ENCODE data around the gene CLEC2D.
"Not testable (repeated sequence)": the region's sequence is repeated elsewhere in the genome, so short reads cannot be mapped to it uniquely, and the experiment has no call there.

The CLEC2D gene

DNA sequence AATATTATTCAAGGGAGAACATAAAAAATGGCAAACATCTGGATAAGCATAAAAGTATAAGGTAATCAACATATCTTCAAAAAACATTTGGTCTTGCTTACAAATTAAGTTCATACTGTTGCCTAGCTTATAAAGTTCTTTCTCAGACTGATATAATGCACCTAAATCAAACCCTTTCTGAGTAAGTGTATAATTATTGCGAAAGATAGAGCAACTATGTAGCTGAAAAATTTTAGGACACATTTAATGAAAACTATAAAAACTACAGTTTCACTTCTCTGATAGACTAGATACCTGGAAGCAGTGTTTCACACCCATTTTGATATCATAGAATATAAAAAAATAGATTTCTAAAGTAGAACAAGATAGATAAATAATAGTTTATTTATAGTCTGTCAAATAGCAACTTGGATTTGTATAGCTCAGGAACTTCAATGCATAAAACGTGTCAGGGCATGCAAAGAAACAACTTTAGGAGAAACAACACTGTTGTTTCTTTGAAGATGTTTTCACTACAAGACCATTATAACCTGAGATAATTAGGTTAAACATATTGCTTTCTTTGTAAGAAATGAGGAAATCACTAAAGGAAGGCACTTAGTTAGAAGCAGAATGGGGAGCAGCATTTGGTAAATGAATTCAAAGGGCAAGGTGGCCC, 55.8 kb downstream of the CLEC2D start:
- DNase-seq (ENCODE audit: low read depth in 1 of 2, low spot score in 1 of 2) = no peak

DNA sequence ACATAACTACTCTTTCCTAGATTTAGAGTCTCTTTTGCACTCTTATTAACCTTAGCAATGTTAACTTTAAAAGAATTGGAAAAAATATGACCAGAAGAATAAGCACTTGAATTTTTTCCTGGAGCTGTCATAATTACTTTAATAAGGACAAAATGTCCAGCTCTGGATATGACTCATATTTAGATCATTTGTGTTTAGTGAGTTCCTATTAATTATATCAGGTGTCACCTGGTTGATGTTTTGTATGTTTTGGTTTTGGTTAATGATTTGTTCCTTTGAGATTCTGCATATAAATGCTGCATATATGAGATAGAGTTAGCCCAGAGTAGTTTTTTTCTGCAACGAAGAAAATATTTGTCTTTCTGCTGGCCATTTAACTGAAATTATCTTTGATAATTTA, 58.3 kb downstream of the CLEC2D start:
- DNase-seq (ENCODE audit: low read depth in 1 of 2, low spot score in 1 of 2) = no peak

DNA sequence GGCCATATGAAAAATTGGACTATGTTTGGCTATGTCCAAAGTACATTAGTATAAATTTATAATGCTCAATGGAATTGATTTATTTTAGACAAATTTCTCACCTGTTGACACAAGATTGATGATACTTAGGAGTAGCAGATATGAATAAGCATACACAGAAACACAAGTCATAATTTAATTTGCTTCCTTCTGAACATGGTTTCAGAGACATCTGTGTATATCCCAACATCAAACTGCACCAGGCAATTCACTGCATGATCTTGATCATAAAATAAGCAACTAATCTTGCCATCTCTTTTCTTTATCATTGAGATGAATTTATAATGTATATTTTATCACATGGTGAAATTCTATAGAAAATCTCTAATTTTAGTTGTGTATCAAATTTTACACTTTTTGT, 59.6 kb downstream of the CLEC2D start:
- DNase-seq (ENCODE audit: low read depth in 1 of 2, low spot score in 1 of 2) = no peak

DNA sequence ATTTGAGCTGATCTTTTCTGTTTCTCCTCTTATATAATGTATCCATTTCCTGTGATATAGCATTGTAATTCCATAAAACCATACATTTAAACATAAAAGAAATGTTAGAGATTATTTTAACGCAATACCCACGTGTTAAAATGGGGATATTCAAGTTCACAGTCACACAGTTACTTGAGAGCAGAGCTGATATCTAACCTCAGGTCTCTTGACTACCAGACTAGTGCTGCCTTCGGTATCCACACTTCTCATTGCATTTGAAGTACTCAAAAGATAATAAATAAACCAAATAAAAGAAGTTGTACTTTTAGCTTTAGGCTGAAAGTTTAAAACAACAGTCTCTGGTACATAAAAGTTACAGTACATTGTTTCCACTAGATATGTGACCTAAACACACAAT, 60.5 kb downstream of the CLEC2D start:
- no peak for DNase-seq (ENCODE audit: low read depth in 1 of 2, low spot score in 1 of 2)

DNA sequence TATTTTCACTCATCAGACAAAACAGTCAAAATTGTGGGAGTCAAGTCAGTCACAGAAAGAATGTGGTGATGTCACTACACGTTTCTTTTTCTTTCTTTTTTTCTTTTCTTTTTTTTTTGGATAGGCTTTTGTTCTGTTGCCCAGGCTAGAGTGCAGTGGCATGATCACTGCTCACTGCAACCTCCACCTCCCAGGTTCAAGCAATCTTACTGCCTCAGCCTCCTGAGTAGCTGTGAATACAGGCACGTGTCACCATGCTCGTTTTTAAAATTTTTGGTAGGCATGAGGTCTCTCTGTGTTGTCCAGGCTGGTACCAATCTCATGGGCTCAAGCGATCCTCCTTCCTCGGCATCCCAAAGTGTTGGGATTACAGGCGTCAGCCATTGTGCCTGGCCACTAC, 61.1 kb downstream of the CLEC2D start:
- no peak for DNase-seq (ENCODE audit: low read depth in 1 of 2, low spot score in 1 of 2)

DNA sequence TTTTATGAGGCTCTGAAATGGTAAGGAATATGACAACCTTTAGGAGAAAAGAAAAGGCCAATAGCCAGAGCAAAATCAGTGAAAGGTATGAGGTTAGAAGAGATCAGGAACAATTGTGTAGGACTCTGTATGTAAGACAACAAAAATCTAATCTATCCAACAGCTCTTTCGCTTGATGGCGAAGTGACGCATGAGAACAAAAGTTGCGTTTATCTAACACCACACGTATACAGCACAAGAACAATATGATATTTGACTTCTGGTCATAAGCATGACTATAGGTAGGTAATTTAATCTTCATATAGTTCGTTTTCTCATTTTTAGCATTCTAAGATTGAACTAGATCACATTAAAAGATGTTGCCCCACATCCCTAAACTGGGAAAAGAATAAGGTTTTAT, 61.9 kb downstream of the CLEC2D start:
- no peak for DNase-seq (ENCODE audit: low read depth in 1 of 2, low spot score in 1 of 2)

DNA sequence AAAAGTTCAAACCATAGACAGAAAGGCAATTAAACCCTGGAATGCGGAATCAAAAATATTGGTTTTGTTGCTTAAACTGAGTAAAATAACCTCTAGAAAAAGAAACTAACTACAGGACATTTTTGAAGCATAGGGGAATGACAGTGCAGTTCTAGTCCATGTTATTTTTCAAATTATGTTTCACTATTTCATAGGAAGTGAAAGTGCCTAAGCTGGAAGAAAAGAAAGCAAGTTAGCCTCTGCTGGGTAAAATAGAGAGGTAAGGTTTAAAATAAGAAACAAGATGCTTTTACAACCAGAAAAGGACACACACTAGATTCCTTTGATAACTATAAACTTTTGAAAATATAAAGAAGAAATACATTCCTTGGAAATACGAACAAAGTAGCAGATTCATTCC, 62.3 kb downstream of the CLEC2D start:
- no peak for DNase-seq (ENCODE audit: low read depth in 1 of 2, low spot score in 1 of 2)

DNA sequence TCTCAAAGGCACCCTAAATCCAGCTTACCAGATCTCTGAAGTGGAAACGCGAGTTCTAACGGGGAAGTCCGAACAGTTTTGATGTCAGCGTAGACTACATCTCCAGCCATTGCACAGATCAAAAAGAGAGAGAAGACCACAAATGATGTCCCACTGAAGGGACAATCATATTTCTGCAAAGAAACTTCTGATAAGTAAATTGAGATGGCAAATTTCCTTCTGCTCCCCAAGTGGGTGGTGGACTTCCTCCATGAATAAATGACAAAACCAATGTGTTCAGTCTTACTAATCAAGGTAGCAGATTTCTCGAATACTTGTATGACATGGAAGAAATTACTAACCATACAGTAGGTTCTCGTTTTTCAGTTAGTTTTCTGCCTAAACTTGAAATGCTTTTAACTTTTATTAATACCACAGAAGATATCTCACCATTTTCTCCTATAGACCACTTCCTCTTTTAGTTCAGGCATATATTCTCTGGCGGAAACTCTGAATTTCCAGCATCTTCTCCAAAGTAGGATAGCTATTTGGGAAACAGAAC, 63.5 kb downstream of the CLEC2D start, which contains the start of gene CLECL1:
Gene CLECL1, minus strand, starts transcription at position 177 of the 541 bp plus-strand sequence.
- no peak for DNase-seq (ENCODE audit: low read depth in 1 of 2, low spot score in 1 of 2)

DNA sequence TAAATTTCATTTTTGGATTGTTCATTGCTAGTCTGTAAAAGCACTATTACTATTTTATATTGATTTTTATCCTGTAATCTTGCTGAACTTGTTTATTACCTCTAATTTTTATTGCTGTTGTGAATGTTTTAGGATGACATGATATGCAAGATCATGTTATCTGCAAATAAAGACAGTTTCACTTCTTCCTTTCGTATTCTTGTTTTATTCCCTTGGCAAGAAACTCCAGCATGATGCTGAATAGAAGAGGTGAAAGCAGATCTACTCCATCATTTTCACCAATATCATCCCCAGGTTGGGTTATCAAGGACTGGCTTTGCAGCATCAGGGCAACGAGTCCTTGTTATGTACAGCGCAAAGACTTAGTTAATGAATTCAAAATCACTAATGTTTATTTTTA, 66.1 kb downstream of the CLEC2D start:
- no peak for DNase-seq (ENCODE audit: low read depth in 1 of 2, low spot score in 1 of 2)

DNA sequence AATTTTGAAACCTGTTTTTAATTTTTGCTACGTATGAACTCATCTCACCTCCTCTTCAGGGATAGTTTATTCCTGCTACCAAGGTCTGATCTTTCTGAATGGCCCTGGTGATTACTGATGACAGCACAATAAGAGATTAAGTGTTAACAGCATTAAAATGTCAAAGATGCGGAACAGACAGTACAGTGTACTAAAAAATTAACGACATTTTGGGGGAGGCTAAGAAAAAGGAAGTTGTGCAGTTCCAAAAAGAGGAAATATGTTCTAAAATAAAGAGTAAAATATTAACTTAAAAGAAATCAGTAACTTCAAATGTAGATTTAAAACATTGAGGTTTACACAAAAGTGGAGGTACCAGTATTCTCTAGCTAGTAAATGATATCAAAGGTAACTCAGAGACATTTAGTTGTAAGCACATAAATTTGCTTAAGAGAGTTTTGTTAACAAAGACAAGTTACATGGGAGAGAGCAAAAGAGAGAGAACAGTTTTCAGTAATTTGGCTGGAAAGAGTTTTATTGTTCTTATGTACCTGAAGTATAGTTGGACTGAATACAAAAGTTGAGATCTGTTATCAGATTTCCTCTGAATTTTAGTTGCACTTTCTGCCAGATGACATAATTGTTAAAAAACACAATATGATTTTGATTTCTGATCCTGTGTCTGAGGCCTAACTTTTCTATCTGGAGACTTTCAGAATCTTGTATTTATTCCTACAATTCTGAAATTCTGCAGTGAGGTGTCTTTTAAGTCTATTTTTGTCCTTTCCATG, 67.6 kb downstream of the CLEC2D start:
- no peak for DNase-seq (ENCODE audit: low read depth in 1 of 2, low spot score in 1 of 2)

DNA sequence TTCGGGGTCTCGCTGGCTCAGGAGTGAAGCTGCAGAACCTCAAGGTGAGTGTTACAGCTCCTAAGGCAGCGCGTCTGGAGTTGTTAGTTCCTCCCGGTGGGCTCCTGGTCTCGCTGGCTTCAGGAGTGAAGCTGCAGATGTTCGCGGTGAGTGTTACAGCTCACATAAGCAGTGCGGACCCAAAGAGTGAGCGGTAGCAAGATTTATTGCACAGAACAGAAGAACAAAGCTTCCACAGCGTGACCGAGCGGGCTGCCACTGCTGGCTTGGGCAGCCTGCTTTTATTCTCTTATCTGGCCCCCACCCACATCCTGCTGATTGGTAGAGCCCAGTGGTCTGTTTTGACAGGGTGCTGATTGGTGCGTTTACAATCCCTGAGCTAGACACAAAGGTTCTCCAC, 69.4 kb downstream of the CLEC2D start:
- not testable (repeated sequence) for DNase-seq (ENCODE audit: low read depth in 1 of 2, low spot score in 1 of 2)

DNA sequence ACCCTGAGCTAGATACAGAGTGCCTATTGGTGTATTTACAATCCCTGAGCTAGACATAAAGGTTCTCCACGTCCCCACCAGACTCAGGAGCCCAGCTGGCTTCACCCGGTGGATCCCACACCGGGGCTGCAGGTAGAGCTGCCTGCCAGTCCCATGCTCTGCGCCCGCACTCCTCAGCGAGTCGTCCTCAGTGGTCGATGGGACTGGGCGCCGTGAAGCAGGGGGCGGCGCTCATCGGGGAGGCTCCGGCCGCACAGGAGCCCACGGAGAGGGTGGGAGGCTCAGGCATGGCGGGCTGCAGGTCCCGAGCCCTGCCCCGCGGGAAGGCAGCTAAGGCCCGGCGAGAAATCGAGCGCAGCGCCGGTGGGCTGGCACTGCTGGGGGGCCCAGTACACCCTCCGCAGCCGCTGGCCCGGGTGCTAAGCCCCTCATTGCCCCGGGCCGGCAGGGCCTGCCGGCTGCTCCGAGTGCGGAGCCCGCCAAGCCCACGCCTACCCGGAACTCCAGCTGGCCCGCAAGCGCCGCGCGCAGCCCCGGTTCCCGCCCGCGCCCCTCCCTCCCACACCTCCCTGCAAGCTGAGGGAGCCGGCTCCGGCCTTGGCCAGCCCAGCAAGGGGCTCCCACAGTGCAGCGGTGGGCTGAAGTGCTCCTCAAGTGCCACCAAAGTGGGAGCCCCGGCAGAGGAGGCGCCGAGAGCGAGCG, 70.0 kb downstream of the CLEC2D start:
- DNase-seq (ENCODE audit: low read depth in 1 of 2, low spot score in 1 of 2) = not testable (repeated sequence)

DNA sequence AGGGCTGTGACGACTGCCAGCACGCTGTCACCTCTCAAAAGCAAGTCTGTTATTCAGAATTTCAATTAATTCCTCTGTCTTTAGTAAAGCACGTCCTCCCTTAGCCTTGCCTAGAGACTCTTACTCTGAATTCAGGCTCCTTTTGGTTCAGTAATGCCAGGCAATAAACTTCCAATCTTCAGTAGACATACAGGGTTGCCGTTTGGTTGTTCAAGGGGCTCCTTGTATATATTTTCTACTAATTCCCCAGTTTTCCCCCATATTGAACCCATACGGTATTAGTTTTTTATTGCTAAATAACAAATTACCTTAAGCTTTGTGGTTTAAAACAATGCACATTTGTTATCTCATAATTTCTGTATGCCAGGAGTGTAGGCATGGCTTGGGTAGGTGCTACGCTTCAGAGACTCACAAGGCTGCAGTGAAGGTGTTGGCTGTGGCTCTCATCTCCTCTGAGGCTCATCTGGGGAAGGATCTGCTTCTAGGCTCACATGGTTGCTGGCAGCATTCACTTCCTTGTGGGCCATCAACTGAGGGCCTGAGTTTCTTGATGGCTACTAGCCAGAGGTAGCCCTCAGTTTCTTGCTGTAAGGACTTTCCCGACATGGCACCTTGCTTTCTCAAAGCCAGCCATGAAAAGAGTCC, 70.7 kb downstream of the CLEC2D start:
- no peak for DNase-seq (ENCODE audit: low read depth in 1 of 2, low spot score in 1 of 2)

DNA sequence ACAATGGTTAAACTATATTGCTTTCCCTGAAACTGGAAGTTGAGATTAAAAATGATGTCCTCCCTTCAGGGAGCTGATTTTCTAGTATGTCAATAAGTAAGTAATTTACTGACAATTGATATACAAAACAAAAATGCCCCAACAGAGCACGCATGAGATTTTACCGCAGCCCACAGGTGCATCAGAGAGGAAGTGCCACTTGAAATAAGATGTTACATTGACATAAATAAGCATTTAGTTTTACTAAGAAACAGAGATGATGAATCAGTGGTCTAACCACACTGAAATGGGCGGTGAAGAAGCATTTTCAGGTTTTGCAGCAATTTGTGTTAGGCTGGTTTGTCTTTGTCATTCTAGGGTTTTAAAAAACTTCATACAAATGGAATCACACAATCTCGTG, 72.2 kb downstream of the CLEC2D start:
- DNase-seq (ENCODE audit: low read depth in 1 of 2, low spot score in 1 of 2) = peak in 1 of 2 donors; percentile 42

DNA sequence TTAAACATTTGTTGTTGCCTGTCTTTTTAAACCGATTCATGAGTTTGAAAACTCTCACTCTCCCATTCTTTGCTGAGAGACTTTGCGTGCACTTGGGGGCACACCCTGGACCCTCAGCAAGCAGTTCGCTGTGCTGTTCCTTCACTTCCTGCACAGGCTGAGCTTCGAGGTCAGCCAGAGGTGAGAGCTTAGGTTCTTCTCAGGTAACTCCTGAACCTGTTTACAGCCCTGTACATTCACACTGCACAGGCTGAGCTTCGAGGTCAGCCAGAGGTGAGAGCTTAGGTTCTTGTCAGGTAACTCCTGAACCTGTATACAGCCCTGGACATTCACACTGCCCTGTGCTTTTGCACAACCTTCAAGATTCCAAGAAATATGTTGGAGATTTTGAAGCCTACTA, 73.1 kb downstream of the CLEC2D start:
- DNase-seq (ENCODE audit: low read depth in 1 of 2, low spot score in 1 of 2) = no peak

DNA sequence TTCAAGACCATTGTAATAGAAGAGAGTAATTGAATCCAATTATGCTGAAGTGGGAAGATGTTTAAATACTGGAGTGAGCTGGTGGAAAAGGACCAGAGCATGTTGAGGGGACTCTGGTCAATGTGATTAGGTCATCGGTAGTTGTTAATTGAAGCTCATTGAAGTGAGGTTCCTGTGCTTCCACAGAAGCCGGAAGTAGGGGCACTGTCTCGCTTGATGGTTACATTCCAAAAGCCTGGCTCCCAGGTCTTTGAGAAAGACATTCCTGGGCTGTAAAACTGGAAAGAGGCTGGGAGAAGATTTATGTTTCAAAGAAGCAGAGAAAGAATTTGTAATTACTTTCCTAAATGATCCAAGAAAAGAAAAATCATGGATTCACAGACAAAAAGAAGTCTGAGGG, 75.7 kb downstream of the CLEC2D start:
- DNase-seq (ENCODE audit: low read depth in 1 of 2, low spot score in 1 of 2) = no peak
